Caki2 (cell line): Measurements from ENCODE around the gene INTS2. TPM values are rescaled to one million over a fixed set of nuclear protein-coding genes. Genes with fewer than 3 reads are reported as not detected.
"Not testable (repeated sequence)": the region's sequence is repeated elsewhere in the genome, so short reads cannot be mapped to it uniquely, and the experiment has no call there.

Experiments used
- DNase-seq: peaks from one replicate; pipeline ENCODE4 v3.0.0-alpha.2; 2015; ENCODE audit warnings: low read depth
- in situ Hi-C: cut with HindIII; loops from 2 replicates; pipeline ENCODE4 v1.10.0; 2016; ENCODE audit warnings: low sequenced_read_pairs, low pct_unique_long_range_greater_than_20kb, mixed read lengths
- total RNA-seq: library from RNA; depleted of rRNA; stranded (reverse); fragments of >200 nt; shearing (Covaris generic); gene quantifications from 2 replicates; pipeline ENCODE4 v1.2.3, GENCODE V29; 2014; ENCODE audit warnings: low replicate concordance

INTS2 gene
- total RNA-seq, 1 experiment from 2014 or later, result 9.7 TPM

DNA sequence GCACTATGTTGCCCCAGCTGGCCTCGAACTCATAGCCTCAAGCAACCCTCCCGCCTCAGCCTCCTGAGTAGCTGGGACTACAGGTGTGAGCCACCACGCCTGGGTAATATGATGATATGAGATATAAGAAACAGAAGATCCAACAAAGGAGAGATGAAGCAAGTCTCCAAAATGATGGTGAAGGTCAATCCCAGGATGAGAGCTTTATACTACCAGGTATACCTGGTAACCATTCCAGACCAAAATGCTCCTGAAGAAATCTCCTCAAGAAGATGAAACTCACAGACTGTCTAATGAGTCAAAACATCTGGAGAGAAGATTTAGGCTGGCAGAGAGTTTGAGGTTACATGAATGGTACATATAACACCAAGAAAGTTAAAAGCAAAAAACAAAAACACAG, 24.5 kb downstream of the INTS2 start:
- DNase-seq, result no peak
- in situ Hi-C loops, result no loop called here

DNA sequence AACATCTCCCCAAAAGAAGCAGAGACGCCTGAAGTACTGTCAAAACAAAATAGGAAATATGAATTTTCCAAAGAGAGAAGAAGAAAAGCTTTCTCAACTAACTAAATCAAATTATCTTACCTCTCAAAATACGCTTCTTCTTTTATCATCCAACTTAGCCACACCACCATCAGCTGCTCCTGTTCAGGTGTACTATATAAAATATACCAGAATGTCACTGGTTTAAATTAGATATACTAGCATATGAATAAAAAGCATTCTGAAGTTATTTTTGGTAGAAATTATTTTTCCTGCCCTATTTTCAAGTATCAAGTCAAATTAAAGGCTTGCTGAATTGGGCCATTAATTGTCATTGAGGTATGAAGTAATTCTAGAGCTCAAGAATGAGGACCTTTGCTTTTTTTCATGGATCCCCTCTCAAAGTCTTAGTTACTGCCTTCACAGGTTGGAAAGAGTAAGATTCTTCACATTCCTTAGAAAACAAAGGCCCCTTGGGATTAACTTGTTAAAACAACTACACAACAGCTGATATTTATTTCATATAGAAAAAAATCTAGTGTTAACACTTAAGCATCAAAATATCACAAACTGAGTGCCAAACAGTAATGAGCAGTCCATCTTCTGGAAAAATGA, 30.1 kb downstream of the INTS2 start:
- in situ Hi-C loops, result no loop called here
- DNase-seq, result no peak

DNA sequence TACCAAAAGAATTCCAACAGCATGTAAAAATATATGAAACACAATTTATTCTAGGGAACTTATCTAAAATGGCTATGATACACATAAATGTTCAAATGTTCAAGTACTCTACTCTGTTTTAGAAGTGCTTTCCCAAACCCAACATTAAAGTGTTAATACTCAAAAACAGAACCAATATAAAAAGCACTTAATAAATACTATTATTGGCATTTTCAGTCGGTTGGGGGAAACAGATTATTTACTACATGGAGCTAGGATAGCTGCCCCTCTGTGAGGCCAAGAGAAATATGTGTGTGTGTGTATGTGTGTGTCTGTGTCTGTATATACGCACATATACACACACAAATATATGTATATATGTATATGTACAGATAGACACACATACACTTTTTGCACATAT, 32.4 kb downstream of the INTS2 start:
- no peak for DNase-seq
- in situ Hi-C loops, result no loop called here

DNA sequence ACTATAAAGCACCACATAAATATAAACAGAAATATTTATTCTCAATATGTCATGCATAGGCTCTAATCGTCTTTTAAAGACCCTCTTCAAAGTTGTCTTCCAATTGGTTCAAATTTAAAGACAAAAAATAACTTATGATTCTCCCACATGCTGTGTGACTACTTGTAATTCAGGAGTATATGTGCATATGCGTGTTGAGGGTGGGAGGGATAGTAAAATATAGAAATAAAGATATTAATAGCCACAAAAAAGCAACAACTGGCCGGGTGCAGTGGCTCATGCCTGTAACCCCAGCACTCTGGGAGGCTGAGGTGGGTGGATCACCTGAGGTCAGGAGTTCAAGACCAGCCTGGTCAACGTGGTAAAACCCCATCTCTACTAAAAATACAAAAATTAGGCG, 33.5 kb downstream of the INTS2 start:
- DNase-seq, in situ Hi-C loops: not testable (repeated sequence)

DNA sequence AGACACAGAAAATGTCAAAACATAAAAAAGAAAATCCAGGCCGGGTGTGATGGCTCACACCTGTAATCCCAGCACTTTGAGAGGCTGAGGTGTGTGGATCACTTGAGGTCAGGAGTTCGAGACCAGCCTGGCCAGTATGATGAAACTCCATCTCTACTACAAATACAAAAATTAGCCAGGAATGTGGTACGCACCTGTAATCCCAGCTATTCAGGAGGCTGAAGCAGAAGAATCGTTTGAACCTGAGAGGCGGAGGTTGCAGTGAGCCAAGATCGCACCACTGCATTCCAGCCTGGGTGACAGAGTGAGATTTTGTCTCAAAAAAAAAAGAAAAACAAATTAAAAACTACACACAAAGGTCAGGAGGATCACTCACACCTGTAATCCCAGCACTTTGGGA, 40.0 kb downstream of the INTS2 start:
- in situ Hi-C loops, DNase-seq: not testable (repeated sequence)

DNA sequence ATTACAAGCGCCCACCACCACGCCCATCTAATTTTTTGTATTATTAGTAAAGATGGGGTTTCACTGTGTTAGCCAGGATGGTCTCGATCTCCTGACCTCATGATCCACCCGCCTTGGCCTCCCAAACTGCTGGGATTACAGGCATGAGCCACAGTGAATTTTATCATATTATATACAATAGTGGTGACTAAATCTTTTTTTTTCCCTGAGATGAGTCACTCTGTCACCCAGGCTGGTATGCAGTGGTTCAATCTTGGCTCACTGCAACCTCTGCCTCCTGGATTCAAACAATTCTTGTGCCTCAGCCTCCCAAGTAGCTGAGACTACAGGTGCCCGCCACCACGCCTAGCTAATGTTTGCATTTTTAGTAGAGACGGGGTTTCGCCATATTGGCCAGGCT, 41.9 kb downstream of the INTS2 start:
- in situ Hi-C loops, DNase-seq: not testable (repeated sequence)

DNA sequence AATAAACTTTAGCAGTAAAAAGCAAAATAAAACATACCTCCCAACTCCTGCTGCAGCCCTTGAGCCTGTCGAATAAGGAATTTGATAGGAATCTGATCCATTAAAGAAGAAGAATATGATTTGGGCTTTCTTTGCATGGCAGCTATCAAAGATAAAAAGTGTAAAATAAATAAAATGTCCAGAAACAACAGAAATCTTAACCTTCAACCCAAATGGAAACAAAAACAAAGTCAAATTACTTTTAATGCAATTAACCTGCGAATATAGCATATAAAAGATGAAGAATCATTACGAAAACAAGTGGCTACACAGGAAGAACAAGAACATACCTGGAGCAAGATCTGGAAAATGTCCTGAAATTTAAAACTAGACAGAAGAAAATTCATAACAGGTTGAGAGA, 42.9 kb downstream of the INTS2 start:
- in situ Hi-C loops, result no loop called here
- DNase-seq, result no peak

DNA sequence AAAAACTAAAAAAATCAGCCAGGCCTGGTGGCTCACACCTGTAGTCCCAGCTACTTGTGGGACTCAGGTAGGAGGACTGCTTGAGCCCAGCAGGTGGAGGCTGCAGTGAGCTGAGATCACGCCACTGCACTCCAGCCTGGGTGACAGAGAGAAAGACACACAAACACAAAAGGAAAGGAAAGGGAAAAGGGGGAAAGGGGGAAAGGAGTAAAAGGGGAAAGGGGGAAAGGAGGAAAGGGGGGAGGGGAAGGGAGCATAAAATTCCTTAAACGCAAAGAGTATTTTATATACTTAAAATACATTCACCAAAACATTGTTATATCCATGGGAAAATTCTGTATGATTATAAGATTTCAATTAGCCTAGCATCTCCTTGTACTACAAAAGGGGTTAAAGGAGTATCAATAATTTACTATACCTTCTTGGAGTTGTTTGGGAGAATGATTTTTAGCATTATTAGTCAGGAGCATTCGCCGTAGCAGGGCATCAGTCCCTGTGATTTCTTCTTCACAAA, 47.1 kb downstream of the INTS2 start:
- no peak for DNase-seq
- in situ Hi-C loops, result no loop called here

DNA sequence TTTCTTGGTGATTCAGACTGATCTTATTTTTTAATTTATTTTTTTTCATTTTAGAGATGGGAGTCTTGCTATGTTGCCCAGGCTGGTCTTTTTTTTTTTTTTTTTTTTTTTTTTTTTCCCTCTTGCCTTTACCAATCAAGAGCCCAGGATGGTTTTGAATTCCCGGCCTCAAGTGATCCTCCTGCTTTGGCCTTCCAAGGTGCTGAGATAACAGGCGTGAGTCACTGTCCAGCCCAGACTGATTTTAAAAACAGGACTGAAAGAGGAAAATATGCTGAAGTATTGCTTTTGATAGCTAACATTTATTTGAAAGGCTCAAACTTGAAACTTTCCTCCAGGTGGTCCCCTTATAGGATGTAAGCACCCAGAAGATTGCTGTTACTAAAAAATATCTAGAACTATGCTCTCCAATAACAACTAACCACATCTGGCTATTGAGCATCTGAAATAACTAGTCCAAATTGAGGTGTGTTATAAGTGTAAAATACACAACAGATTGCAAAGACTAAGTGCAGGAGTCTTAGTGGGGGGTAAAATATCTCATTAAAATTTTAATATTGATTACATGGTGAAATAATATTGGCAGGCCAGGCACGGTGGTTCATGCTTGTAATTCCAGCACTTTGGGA, 48.7 kb downstream of the INTS2 start:
- in situ Hi-C loops, result no loop called here
- DNase-seq, result no peak

DNA sequence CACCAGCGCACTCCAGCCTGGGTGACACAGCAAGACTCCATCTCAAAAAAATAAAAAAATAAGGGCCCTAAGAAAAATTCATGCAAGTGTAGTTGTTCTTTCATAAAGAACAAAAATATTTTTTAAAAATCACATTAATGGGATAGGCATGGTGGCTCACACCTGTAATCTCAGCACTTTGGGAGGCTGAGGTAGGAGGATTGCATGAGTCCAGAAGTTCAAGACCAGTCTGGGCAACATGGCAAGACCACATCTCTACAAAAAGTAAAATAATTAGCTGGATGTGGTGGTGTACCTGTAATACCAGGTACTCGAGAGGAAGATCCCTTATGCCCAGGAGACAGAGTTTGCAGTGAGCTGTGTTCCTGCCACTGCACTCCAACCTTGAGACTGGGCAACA, 49.3 kb downstream of the INTS2 start:
- in situ Hi-C loops, result no loop called here
- no peak for DNase-seq

DNA sequence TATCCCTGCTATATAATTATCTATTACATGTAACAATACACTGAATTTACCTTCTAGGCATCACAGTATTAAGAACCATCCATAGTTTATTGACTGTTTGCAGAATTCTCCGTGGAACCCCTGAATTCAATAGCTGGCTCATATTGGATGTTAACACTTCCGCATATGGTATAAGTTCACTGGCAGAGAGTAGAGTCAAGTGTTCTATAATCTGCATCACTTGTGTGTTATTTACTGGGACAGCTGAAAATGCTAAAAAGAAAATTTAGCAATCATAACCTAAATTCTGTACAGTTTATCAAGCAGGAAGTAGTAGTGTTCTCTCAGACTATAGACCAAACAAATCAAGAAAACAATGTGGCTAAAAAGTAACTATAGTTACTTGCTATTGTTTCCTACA, 49.9 kb downstream of the INTS2 start:
- no peak for DNase-seq
- in situ Hi-C loops, result no loop called here

DNA sequence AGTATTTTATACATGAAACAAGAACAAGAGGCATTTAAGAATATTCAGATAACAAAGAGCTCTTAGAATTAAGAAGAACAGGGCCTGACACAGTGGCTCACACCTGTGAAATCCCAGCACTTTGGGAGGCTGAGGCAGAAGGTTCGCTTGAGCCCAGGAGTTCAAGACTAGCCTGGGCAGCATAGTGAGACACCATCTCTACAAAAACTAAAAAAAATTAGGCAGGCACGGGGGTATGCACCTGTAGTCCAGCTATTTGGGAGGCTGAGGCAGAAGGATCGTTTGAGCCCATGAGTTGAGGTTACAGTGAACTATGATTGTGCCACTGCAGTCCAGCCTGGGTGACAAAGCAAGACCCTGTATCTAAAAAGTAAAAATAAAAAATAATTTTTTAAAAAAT, 52.0 kb downstream of the INTS2 start:
- no peak for DNase-seq
- in situ Hi-C loops, result no loop called here

DNA sequence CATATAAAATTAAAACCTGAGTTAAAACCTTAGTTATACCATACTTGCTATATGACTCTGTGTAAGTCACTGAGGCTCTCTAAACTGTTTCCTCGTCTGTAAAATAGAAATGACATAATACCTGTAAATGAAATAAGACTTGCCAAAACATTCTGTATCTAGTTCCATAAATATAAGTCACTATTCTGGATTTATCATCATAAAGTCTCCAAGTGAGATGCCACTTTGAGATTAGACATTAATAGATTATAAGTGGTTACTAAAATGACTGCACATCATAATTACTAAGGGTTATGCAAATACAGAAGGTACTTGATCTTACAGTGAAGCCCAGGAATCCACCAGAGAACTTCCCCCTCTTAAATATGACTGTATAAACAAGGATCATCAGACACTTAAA, 52.5 kb downstream of the INTS2 start:
- no peak for DNase-seq
- in situ Hi-C loops, result no loop called here

DNA sequence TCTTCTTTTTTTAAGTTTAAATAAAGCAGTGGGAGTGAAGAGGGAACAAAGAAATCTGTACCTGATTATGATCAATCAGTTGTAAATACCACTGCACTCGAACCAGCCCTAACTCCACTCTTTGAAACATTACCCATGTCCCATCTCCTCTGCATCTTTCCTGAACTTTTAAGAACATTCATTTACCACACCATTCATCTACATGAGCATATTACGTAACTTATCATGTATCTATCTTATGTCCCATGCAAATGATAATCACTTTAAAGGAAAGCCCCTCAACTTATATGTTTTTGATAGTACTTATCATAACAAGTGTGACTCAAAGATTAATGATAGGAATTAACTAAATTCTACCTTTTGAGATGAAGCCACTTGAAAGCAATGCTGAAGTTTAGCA, 53.7 kb downstream of the INTS2 start:
- in situ Hi-C loops, result no loop called here

DNA sequence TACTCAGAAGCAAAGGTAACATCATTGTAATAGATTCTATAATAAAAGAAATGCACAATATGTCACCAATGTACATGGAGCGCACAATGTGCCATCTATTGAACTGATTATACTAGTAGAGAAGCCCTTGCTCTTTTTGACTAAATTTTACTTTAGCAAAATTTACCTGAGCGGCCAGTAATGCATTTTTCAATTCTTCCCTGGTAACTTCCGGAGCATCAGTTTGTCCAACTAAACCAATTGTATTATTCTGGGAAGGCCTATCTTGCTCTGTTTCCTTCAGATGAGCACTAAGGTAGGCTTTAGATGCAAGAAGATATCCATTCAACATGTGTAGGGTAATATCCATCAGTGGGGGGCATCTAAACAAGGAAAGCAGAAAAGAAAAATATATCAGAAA, 55.7 kb downstream of the INTS2 start:
- no peak for DNase-seq
- in situ Hi-C loops, result no loop called here

More for the DNA sequence above, 53.7 kb downstream of the INTS2 start:
- no peak for DNase-seq

DNA sequence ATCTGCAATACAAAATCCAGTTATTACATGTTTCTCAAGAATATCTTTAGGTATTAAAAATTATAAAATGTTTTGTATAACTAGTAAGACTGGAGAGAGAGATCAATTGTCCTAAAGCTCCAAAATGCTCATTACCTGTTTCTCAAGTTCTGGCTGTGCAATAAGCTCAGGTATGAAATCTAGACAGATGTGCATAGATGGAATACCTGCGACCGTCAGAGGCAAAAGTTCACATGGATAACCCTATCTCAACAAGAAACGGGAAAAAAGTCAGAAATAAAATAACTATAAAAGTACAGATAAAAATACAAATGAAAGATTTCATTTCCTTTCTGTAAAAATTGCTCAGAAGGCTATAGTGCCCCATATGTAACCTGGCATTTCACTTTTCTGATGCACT, 58.6 kb downstream of the INTS2 start:
- DNase-seq, result no peak
- in situ Hi-C loops, result no loop called here

DNA sequence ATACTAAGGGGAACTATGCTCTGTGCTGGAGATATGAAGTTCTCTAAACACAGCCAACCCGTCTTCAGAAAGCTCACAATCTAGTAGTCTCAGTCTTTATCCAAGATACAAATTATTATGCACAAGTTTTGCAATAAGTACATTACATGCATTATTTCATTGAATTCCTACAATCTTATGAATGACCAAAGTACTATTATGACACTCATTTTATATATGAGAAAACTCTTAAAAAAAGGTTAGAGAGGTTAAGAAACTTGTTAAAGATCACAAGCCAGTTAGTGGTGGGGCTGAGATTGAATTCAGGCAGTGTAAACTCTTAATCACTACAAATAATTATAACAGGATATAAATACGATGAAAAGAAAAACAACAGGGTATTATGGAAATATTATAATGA, 59.7 kb downstream of the INTS2 start:
- in situ Hi-C loops, result no loop called here
- no peak for DNase-seq

DNA sequence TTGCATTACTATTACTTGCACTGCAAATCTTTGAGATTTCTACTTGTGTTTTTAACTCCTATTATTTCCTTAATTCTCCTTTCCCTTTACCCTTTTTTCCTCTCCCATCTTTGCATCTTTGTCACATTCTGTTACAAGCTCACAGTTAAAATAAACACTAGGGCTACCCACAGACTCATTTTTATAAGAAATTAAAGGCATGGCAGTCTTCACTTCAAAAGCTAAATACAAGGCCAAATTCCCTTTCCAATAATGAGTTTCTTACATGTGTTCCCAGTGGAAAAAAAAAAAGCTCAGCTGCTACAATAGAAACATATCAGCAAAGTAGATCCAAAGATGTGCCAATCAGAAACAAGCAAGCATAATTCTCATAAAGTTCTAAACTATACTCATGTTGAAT, 60.7 kb downstream of the INTS2 start:
- in situ Hi-C loops, result no loop called here
- no peak for DNase-seq

DNA sequence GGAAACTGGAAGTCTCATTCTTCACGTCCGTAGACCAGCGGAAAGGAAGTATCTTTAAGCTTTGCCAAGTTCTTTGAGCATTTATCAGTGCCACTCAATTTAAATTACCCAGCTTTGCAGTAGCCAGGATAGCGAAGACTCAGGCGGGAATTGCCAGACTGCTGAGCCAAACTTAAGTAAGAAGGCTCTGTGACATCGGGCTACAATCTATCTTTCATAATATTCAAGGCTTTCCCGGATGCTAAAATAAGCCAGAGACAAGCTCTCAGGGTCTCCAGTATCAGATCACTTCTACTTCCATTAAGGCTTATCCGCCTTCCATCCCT, 64.0 kb downstream of the INTS2 start:
- DNase-seq, result no peak
- in situ Hi-C loops, result no loop called here
